Testis (tissue), 2 donors: ENCODE measurements around the gene GREB1L.

Experiments used
- POLR2A ChIP-seq: fragments of 450-650 bp; IDR thresholded peaks from one replicate; pipeline ENCODE4 v1.6.1; 2017; ENCODE audit warnings: antibody characterized with exemption, mild to moderate bottlenecking, moderate library complexity
- TF ChIP-seq, protein P1 (sequence below), 3 experiments: fragments of 450-650 bp in 2 of 3; fragments of 200-600 bp in 1 of 3; sonication (generic) in 1 of 3; IDR thresholded peaks; one replicate each; pipeline ENCODE4 v1.5.1; 2016 to 2019; ENCODE audit warnings: antibody characterized with exemption in 3 of 3, mild to moderate bottlenecking in 2 of 3, moderate library complexity in 1 of 3

DNA sequence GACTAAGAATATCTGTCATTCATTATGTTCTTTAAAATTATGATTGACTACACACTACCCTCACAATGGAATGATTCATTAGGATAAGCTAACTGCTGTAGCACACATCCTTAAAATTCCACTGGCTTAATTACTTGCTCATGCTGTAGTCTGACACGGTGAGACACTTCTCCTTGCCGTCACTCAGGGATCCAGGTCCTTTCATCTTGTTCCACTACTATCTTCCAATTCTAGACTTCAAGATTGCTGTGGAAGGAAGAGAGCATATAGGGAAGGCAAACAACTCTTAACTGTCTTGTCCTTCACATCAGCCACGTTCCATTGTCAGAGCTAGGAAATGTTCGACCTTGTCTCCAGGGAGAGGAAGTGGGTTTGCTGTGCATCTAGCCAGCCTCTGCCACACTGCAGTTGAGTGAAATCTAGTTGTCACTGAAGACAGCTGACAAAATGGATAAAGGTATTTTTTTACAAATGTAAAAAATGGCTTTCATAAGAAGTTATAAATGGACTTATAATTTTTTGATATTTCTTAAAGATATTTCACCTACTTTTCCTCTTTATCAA, 30.1 kb downstream of the GREB1L start:
- no peak for TF ChIP-seq POLR2A
- TF ChIP-seq, protein P1, sequence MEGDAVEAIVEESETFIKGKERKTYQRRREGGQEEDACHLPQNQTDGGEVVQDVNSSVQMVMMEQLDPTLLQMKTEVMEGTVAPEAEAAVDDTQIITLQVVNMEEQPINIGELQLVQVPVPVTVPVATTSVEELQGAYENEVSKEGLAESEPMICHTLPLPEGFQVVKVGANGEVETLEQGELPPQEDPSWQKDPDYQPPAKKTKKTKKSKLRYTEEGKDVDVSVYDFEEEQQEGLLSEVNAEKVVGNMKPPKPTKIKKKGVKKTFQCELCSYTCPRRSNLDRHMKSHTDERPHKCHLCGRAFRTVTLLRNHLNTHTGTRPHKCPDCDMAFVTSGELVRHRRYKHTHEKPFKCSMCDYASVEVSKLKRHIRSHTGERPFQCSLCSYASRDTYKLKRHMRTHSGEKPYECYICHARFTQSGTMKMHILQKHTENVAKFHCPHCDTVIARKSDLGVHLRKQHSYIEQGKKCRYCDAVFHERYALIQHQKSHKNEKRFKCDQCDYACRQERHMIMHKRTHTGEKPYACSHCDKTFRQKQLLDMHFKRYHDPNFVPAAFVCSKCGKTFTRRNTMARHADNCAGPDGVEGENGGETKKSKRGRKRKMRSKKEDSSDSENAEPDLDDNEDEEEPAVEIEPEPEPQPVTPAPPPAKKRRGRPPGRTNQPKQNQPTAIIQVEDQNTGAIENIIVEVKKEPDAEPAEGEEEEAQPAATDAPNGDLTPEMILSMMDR (IDR thresholded peaks at IDR 0.05) = no peak
